Measurements from ENCODE around the gene CCDC40. TPM values are rescaled to one million over a fixed set of nuclear protein-coding genes. Genes with fewer than 3 reads are reported as not detected.

Gene CCDC40
- total RNA-seq, 1 experiment from 2014 or later: 16.3 TPM

DNA sequence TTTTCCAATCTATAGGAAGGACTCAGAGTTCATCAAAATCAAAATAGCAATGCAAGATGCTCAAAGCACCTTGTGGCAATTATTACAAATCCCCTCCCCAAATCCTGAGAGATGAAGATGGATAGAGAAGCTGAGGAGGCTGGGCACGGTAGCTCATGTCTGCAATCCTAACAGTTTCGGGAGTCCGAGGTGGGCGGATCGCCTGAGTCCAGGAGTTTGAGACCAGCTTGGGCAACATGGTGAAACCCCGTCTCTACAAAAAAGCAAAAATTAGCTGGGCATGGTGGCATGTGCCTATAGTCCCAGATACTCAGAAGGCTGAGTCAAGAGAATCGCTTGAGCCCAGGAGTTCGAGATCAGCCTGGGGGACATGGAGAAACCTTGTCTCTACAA is 9.4 kb upstream of the CCDC40 start:
- CTCF ChIA-PET: interaction anchor here (1.4 to 3.7 kb wide), 5 partner anchors 19 to 97 kb away, joined by 3 to 36 read pairs (median 5); partner anchors contain the start of gene GAA
- H3K4me1 Mint-ChIP-seq: peaks cover 26% of the 10 kb centered on the region
- ATAC-seq (no peak), DNase-seq (ENCODE audit: low spot score) (no peak)
- POLR2A ChIA-PET: interaction anchor here (0.6 kb wide), 1 partner anchor 94 kb away, joined by 3 read pairs; no protein-coding TSS in a partner anchor
- no peak for TF ChIP-seq JUN (CRISPR knock-in tag; IDR thresholded peaks at IDR 0.05)
- no peak for TF ChIP-seq ZBTB21 (CRISPR knock-in tag; IDR thresholded peaks at IDR 0.05; ENCODE audit: borderline replicate concordance)
- no peak for TF ChIP-seq ZNF263 (CRISPR knock-in tag; IDR thresholded peaks at IDR 0.05; ENCODE audit: low read depth)
- no peak for TF ChIP-seq HMGA2 (CRISPR knock-in tag; IDR thresholded peaks at IDR 0.05)
- TF ChIP-seq, protein P1, sequence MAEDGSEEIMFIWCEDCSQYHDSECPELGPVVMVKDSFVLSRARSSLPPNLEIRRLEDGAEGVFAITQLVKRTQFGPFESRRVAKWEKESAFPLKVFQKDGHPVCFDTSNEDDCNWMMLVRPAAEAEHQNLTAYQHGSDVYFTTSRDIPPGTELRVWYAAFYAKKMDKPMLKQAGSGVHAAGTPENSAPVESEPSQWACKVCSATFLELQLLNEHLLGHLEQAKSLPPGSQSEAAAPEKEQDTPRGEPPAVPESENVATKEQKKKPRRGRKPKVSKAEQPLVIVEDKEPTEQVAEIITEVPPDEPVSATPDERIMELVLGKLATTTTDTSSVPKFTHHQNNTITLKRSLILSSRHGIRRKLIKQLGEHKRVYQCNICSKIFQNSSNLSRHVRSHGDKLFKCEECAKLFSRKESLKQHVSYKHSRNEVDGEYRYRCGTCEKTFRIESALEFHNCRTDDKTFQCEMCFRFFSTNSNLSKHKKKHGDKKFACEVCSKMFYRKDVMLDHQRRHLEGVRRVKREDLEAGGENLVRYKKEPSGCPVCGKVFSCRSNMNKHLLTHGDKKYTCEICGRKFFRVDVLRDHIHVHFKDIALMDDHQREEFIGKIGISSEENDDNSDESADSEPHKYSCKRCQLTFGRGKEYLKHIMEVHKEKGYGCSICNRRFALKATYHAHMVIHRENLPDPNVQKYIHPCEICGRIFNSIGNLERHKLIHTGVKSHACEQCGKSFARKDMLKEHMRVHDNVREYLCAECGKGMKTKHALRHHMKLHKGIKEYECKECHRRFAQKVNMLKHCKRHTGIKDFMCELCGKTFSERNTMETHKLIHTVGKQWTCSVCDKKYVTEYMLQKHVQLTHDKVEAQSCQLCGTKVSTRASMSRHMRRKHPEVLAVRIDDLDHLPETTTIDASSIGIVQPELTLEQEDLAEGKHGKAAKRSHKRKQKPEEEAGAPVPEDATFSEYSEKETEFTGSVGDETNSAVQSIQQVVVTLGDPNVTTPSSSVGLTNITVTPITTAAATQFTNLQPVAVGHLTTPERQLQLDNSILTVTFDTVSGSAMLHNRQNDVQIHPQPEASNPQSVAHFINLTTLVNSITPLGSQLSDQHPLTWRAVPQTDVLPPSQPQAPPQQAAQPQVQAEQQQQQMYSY (CRISPR knock-in tag; IDR thresholded peaks at IDR 0.05): no peak
- TF ChIP-seq, protein P2, sequence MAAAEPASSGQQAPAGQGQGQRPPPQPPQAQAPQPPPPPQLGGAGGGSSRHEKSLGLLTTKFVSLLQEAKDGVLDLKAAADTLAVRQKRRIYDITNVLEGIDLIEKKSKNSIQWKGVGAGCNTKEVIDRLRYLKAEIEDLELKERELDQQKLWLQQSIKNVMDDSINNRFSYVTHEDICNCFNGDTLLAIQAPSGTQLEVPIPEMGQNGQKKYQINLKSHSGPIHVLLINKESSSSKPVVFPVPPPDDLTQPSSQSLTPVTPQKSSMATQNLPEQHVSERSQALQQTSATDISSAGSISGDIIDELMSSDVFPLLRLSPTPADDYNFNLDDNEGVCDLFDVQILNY (CRISPR knock-in tag; IDR thresholded peaks at IDR 0.05): no peak
- TF ChIP-seq MXD4 (CRISPR knock-in tag; IDR thresholded peaks at IDR 0.05; ENCODE audit: borderline replicate concordance): no peak
- TF ChIP-seq, protein P3, sequence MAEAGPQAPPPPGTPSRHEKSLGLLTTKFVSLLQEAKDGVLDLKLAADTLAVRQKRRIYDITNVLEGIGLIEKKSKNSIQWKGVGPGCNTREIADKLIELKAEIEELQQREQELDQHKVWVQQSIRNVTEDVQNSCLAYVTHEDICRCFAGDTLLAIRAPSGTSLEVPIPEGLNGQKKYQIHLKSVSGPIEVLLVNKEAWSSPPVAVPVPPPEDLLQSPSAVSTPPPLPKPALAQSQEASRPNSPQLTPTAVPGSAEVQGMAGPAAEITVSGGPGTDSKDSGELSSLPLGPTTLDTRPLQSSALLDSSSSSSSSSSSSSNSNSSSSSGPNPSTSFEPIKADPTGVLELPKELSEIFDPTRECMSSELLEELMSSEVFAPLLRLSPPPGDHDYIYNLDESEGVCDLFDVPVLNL (CRISPR knock-in tag; IDR thresholded peaks at IDR 0.05; ENCODE audit: borderline replicate concordance, low read depth): no peak
- no peak for TF ChIP-seq ZNF423 (CRISPR knock-in tag; IDR thresholded peaks at IDR 0.05)
- no peak for TF ChIP-seq GTF2I (CRISPR knock-in tag; conservative IDR thresholded peaks at IDR 0.05)
- TF ChIP-seq TEAD1 (CRISPR knock-in tag; IDR thresholded peaks at IDR 0.05): no peak
- no peak for TF ChIP-seq NR2C2 (CRISPR knock-in tag; IDR thresholded peaks at IDR 0.05)
- TF ChIP-seq, protein P4, sequence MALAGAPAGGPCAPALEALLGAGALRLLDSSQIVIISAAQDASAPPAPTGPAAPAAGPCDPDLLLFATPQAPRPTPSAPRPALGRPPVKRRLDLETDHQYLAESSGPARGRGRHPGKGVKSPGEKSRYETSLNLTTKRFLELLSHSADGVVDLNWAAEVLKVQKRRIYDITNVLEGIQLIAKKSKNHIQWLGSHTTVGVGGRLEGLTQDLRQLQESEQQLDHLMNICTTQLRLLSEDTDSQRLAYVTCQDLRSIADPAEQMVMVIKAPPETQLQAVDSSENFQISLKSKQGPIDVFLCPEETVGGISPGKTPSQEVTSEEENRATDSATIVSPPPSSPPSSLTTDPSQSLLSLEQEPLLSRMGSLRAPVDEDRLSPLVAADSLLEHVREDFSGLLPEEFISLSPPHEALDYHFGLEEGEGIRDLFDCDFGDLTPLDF (CRISPR knock-in tag; IDR thresholded peaks at IDR 0.05): no peak
- no peak for TF ChIP-seq NFE2L1 (CRISPR knock-in tag; IDR thresholded peaks at IDR 0.05)
- no peak overlapping the region for H3K4me3 Mint-ChIP-seq
- 0 out of 2 replicates have a peak, but pooled peaks cover 2% of the 10 kb centered on the region for H3K36me3 Mint-ChIP-seq
- no peaks in the 10 kb centered on the region for H3K27me3 Mint-ChIP-seq (ENCODE audit: low read depth)
- H3K9me3 Mint-ChIP-seq: no peaks in the 10 kb centered on the region
- peak overlapping the region; percentile 20; the same call in 1 of the 2 replicates for H3K27ac Mint-ChIP-seq

DNA sequence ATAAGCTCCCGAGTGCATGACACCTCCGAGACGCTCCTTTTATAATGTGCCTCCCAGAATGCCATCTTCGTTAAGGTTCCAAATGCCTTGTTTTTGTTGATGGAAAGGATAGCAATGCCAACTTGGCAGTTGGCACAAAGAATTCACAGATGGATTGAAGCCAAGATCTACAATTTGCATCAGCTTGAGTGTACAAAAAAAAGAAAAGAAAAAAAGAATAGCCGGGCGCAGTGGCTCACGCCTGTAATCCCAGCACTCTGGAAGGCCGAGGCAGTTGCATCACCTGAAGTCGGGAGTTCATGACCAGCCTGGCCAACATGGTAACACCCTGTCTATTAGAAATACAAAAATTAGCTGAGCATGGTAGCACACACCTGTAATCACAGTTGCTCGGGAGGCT is 8.4 kb upstream of the CCDC40 start:
- no peaks in the 10 kb centered on the region for H3K27me3 Mint-ChIP-seq (ENCODE audit: low read depth)
- ATAC-seq: no peak
- ChIA-PET CTCF (interaction anchor here (1.4 to 3.7 kb wide), 4 partner anchors 20 to 96 kb away, joined by 3 to 36 read pairs (median 6); partner anchors contain the start of gene GAA), POLR2A (interaction anchor here (0.7 kb wide), 1 partner anchor 167 kb away, joined by 3 read pairs; no protein-coding TSS in a partner anchor)
- H3K4me1 Mint-ChIP-seq: peaks cover 34% of the 10 kb centered on the region
- no peak for DNase-seq (ENCODE audit: low spot score)
- peak overlapping the region; percentile 59; the same call in 1 of the 2 replicates for H3K27ac Mint-ChIP-seq
- H3K4me3 Mint-ChIP-seq: no peak overlapping the region
- H3K9me3 Mint-ChIP-seq: no peaks in the 10 kb centered on the region
- 0 out of 2 replicates have a peak, but pooled peaks cover 2% of the 10 kb centered on the region for H3K36me3 Mint-ChIP-seq
- no peak for TF ChIP-seq ZBTB21 (CRISPR knock-in tag; IDR thresholded peaks at IDR 0.05; ENCODE audit: borderline replicate concordance)
- TF ChIP-seq, protein P5, sequence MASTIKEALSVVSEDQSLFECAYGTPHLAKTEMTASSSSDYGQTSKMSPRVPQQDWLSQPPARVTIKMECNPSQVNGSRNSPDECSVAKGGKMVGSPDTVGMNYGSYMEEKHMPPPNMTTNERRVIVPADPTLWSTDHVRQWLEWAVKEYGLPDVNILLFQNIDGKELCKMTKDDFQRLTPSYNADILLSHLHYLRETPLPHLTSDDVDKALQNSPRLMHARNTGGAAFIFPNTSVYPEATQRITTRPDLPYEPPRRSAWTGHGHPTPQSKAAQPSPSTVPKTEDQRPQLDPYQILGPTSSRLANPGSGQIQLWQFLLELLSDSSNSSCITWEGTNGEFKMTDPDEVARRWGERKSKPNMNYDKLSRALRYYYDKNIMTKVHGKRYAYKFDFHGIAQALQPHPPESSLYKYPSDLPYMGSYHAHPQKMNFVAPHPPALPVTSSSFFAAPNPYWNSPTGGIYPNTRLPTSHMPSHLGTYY (CRISPR knock-in tag; IDR thresholded peaks at IDR 0.05): no peak
- no peak for TF ChIP-seq ZNF396 (CRISPR knock-in tag; IDR thresholded peaks at IDR 0.05; ENCODE audit: borderline replicate concordance)
- TF ChIP-seq, protein P6, sequence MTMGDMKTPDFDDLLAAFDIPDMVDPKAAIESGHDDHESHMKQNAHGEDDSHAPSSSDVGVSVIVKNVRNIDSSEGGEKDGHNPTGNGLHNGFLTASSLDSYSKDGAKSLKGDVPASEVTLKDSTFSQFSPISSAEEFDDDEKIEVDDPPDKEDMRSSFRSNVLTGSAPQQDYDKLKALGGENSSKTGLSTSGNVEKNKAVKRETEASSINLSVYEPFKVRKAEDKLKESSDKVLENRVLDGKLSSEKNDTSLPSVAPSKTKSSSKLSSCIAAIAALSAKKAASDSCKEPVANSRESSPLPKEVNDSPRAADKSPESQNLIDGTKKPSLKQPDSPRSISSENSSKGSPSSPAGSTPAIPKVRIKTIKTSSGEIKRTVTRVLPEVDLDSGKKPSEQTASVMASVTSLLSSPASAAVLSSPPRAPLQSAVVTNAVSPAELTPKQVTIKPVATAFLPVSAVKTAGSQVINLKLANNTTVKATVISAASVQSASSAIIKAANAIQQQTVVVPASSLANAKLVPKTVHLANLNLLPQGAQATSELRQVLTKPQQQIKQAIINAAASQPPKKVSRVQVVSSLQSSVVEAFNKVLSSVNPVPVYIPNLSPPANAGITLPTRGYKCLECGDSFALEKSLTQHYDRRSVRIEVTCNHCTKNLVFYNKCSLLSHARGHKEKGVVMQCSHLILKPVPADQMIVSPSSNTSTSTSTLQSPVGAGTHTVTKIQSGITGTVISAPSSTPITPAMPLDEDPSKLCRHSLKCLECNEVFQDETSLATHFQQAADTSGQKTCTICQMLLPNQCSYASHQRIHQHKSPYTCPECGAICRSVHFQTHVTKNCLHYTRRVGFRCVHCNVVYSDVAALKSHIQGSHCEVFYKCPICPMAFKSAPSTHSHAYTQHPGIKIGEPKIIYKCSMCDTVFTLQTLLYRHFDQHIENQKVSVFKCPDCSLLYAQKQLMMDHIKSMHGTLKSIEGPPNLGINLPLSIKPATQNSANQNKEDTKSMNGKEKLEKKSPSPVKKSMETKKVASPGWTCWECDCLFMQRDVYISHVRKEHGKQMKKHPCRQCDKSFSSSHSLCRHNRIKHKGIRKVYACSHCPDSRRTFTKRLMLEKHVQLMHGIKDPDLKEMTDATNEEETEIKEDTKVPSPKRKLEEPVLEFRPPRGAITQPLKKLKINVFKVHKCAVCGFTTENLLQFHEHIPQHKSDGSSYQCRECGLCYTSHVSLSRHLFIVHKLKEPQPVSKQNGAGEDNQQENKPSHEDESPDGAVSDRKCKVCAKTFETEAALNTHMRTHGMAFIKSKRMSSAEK (CRISPR knock-in tag; IDR thresholded peaks at IDR 0.05; ENCODE audit: borderline replicate concordance): no peak
- TF ChIP-seq CBFB (CRISPR knock-in tag; IDR thresholded peaks at IDR 0.05; ENCODE audit: low read depth): no peak
- TF ChIP-seq, protein P7, sequence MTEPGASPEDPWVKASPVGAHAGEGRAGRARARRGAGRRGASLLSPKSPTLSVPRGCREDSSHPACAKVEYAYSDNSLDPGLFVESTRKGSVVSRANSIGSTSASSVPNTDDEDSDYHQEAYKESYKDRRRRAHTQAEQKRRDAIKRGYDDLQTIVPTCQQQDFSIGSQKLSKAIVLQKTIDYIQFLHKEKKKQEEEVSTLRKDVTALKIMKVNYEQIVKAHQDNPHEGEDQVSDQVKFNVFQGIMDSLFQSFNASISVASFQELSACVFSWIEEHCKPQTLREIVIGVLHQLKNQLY (CRISPR knock-in tag; IDR thresholded peaks at IDR 0.05): no peak
- no peak for TF ChIP-seq TEAD4 (CRISPR knock-in tag; IDR thresholded peaks at IDR 0.05)
- TF ChIP-seq FOXJ3 (CRISPR knock-in tag; IDR thresholded peaks at IDR 0.05; ENCODE audit: borderline replicate concordance): no peak

Data from WTC11 (cell line).